Coronary artery (tissue), 2 donors: ENCODE results near the gene SYT9.

Source experiments
- DNase-seq: peaks from one replicate; pipeline ENCODE4 v3.0.0-alpha.2; 2017; ENCODE audit warnings: low spot score
- H3K27ac ChIP-seq, 2 donors: fragments of 200-600 bp; sonication (generic); one replicate each; pipeline ENCODE4 v1.5.1; 2016 to 2019
- H3K4me3 ChIP-seq: fragments of 200-600 bp; sonication (generic); 2 replicates; pipeline ENCODE4 v1.5.1; 2016; ENCODE audit warnings: mild to moderate bottlenecking, moderate library complexity
- CTCF ChIP-seq: fragments of 200-600 bp; sonication (generic); IDR thresholded peaks from one replicate; pipeline ENCODE4 v1.5.1; 2019; ENCODE audit warnings: antibody characterized with exemption

The SYT9 gene

GRCh38 chr11:7450836-7451235, 199.1 kb downstream of the SYT9 start:
- no peak overlapping the region for H3K4me3 ChIP-seq
- no peak for DNase-seq
- no peak for TF ChIP-seq CTCF
- no peak overlapping the region for H3K27ac ChIP-seq

- H3K27ac ChIP-seq = no peak overlapping the region
- DNase-seq = no peak
- H3K4me3 ChIP-seq = no peak overlapping the region
- no peak for TF ChIP-seq CTCF
Observed at GRCh38 chr11:7451520-7451919, 199.8 kb downstream of the SYT9 start.

- DNase-seq = no peak
- TF ChIP-seq CTCF = no peak
- Histone ChIP-seq H3K27ac (no peak overlapping the region), H3K4me3 (no peak overlapping the region)
Observed at GRCh38 chr11:7451952-7452494, 200.3 kb downstream of the SYT9 start.

- no peak overlapping the region for H3K27ac ChIP-seq
- H3K4me3 ChIP-seq = no peak overlapping the region
- no peak for DNase-seq
- TF ChIP-seq CTCF = no peak
Observed at GRCh38 chr11:7454854-7455253, 203.2 kb downstream of the SYT9 start.

DNA sequence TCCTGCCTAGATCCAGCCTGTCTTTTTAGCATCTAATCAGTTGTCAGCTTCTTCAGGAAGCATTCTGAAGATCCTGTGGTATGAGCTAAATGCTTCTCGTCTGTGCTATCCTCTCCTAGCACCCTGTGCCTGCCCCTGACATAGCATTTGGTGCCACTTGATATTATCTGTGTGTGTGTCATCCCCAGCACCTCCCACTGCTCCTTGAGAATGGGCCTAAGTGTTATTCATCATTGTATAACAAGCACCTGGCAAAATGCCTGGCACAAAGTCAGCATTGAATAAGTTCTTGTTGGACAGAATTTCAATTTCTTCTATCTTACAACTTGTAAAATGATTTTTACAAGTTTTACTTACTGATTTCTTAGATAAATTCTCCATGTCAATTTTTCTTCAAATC, 205.5 kb downstream of the SYT9 start:
- DNase-seq = no peak
- no peak overlapping the region for H3K27ac ChIP-seq

GRCh38 chr11:7462706-7463105, 211.0 kb downstream of the SYT9 start:
- H3K27ac ChIP-seq = no peak overlapping the region
- DNase-seq = no peak
- no peak overlapping the region for H3K4me3 ChIP-seq
- no peak for TF ChIP-seq CTCF

More for the DNA sequence above, 205.5 kb downstream of the SYT9 start:
- TF ChIP-seq CTCF = no peak
- no peak overlapping the region for H3K4me3 ChIP-seq

DNA sequence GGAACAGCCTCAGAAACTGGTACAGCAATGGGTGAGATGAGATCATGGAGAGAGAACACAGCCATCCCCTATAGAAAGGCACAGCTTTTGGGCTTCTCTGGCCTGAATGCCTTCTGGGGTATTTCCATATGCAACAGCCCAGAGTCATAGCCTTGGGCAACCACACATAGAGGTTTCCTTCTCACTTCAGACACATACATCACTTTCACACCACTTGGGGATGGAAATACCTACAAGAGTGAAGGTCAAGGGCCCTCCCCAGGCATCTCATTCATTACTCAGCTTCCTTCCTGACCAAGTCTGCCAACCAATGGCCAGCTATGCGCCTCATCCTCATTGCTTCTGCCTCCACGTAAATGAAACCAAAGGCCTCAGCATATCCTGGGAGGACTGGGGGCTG, 215.9 kb downstream of the SYT9 start:
- no peak for DNase-seq
- Histone ChIP-seq H3K27ac (no peak overlapping the region), H3K4me3 (no peak overlapping the region)
- TF ChIP-seq CTCF = no peak
